Ascending aorta (tissue), 2 donors: ENCODE measurements around the gene CEP112. TPM values are rescaled to one million over a fixed set of nuclear protein-coding genes. Genes with fewer than 3 reads are reported as not detected.

Experiments used
- DNase-seq, 2 donors: peaks; one replicate each; pipeline ENCODE4 v3.0.0-alpha.2; 2019; ENCODE audit warnings: low spot score in 2 of 2
- H3K27ac ChIP-seq, 2 donors: fragments of 200-600 bp; sonication (generic); one replicate each; pipeline ENCODE4 v1.5.1; 2016 to 2017; ENCODE audit warnings: mild to moderate bottlenecking in 1 of 2
- H3K27me3 ChIP-seq: fragments of 200-600 bp; sonication (generic); one replicate; pipeline ENCODE4 v1.5.1; 2017
- H3K36me3 ChIP-seq, 2 donors: fragments of 200-600 bp; sonication (generic); one replicate each; pipeline ENCODE4 v1.5.1; 2016
- H3K4me1 ChIP-seq, 2 donors: fragments of 200-600 bp; sonication (generic); one replicate each; pipeline ENCODE4 v1.5.1; 2016 to 2017; ENCODE audit warnings: mild to moderate bottlenecking in 1 of 2
- H3K4me3 ChIP-seq, 2 donors: fragments of 200-600 bp; sonication (generic); one replicate each; pipeline ENCODE4 v1.5.1; 2016 to 2017; ENCODE audit warnings: mild to moderate bottlenecking in 1 of 2
- H3K9me3 ChIP-seq, 2 donors: fragments of 200-600 bp; sonication (generic); one replicate each; pipeline ENCODE4 v1.5.1; 2016
- CTCF ChIP-seq, 3 experiments: fragments of 200-600 bp in 2 of 3; fragments of 450-650 bp in 1 of 3; sonication (generic) in 2 of 3; IDR thresholded peaks; one replicate each; pipeline ENCODE4 v1.5.1; 2016 to 2019; ENCODE audit warnings: antibody characterized with exemption in 3 of 3, mild to moderate bottlenecking in 1 of 3, moderate library complexity in 1 of 3
- intact Hi-C: fragments of 100-400 bp; cut with DNase I; formaldehyde crosslinking; loops from one replicate; pipeline ENCODE4 v1.15.1; 2023
- total RNA-seq: library from RNA; depleted of rRNA; stranded (reverse); fragments of >200 nt; gene quantifications from one replicate; pipeline ENCODE4 v1.1.0, GENCODE V29; 2016

Gene CEP112
- total RNA-seq, 1 donor from 2014 or later: 11.4 TPM

DNA sequence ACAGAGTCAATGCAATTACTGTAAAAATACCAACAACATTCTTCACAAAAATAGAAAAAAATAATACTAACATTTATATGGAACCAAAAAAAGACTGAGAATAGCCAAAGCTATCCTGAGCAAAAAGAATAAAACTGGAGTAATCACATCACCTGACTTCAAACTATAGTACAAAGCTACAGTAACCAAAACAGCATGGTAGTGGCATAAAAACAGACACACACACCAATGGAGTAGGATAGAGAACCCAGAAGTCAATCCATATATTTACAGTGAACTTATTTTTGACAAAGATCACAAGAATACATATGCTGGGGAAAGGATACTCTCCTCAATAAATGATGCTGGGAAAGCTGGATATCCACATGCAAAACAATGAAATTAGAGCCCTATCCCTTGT, 84.2 kb downstream of the CEP112 start:
- Histone ChIP-seq H3K9me3 (peaks cover 0 to 17% of the 10 kb centered on the region in 2 donors), H3K4me1 (no peaks in the 10 kb centered on the region), H3K27ac (no peak overlapping the region), H3K27me3 (no peaks in the 10 kb centered on the region), H3K36me3 (peaks cover 2 to 10% of the 10 kb centered on the region in 2 donors), H3K4me3 (no peak overlapping the region)
- no peak for TF ChIP-seq CTCF (IDR thresholded peaks at IDR 0.05)
- intact Hi-C loops: no loop called here
- DNase-seq: no peak

DNA sequence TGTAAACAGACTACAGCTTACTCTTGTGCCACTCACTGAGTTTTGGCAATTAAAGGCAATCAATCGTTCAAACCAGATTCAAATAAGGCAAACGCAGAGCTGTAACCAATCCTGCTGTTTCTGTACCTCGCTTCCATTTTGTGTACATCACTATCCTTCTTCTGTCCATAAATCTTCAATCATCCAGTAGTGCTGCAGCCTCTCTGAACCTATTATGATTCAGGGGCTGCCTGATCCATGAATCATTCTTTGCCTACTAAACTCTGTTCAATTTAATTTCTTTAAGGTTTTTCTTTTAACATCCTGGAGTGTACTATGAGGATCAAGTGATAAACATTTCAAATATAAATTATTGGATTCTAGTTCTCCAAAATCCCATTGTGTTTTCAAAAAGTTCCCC, 93.9 kb downstream of the CEP112 start:
- Histone ChIP-seq H3K4me1 (no peaks in the 10 kb centered on the region), H3K27me3 (no peaks in the 10 kb centered on the region), H3K36me3 (peaks cover 0 to 3% of the 10 kb centered on the region in 2 donors), H3K9me3 (no peaks in the 10 kb centered on the region), H3K4me3 (no peak overlapping the region), H3K27ac (no peak overlapping the region)
- intact Hi-C loops: no loop called here
- DNase-seq: no peak
- no peak for TF ChIP-seq CTCF (IDR thresholded peaks at IDR 0.05)

- Histone ChIP-seq H3K27me3 (no peaks in the 10 kb centered on the region), H3K36me3 (peaks cover 0 to 3% of the 10 kb centered on the region in 2 donors), H3K4me3 (no peak overlapping the region), H3K27ac (no peak overlapping the region), H3K9me3 (no peaks in the 10 kb centered on the region), H3K4me1 (no peaks in the 10 kb centered on the region)
- no peak for TF ChIP-seq CTCF (IDR thresholded peaks at IDR 0.05)
- DNase-seq: no peak
- intact Hi-C loops: no loop called here
Observed at GRCh38 chr17:66094727-66095126, 97.2 kb downstream of the CEP112 start.

GRCh38 chr17:66091445-66092080, 100.4 kb downstream of the CEP112 start:
- H3K9me3 ChIP-seq: peaks cover 0 to 4% of the 10 kb centered on the region in 2 donors
- DNase-seq: no peak
- no peak overlapping the region for H3K27ac ChIP-seq
- peaks cover 0 to 3% of the 10 kb centered on the region in 2 donors for H3K36me3 ChIP-seq
- no peak for TF ChIP-seq CTCF (IDR thresholded peaks at IDR 0.05)
- intact Hi-C loops: no loop called here
- no peaks in the 10 kb centered on the region for H3K27me3 ChIP-seq
- H3K4me1 ChIP-seq: no peaks in the 10 kb centered on the region
- H3K4me3 ChIP-seq: no peak overlapping the region

- DNase-seq: no peak
Observed at GRCh38 chr17:66089764-66090163, 102.2 kb downstream of the CEP112 start.

More at GRCh38 chr17:66089764-66090163, 102.2 kb downstream of the CEP112 start:
- Histone ChIP-seq H3K9me3 (peaks cover 0 to 4% of the 10 kb centered on the region in 2 donors), H3K27ac (no peak overlapping the region), H3K27me3 (no peaks in the 10 kb centered on the region), H3K36me3 (no peaks in the 10 kb centered on the region), H3K4me3 (no peak overlapping the region), H3K4me1 (no peaks in the 10 kb centered on the region)
- intact Hi-C loops: no loop called here
- no peak for TF ChIP-seq CTCF (IDR thresholded peaks at IDR 0.05)
